Measurements from ENCODE around the gene TOP1. TPM values are rescaled to one million over a fixed set of nuclear protein-coding genes. Genes with fewer than 3 reads are reported as not detected.

The TOP1 gene
- total and polyA plus RNA-seq, 8 donors = 14.8 to 46.2 (median 21.7) TPM

GRCh38 chr20:41080866-41081265 is 52.2 kb downstream of the TOP1 start:
- intact Hi-C loops (cut with DNase I; ENCODE audit: low total_unique reads) = no loop called here
- no peak for DNase-seq
- Histone ChIP-seq H3K36me3 (peaks cover 9 to 96% (median 77%) of the 10 kb centered on the region in 4 donors), H3K4me3 (no peak overlapping the region), H3K27ac (no peak overlapping the region), H3K27me3 (no peaks in the 10 kb centered on the region), H3K9me3 (no peaks in the 10 kb centered on the region), H3K4me1 (peaks cover 21 to 44% (median 28%) of the 10 kb centered on the region in 4 donors)
- 83 to 93% (median 90%) methylated on average over 2 of the region's 2 CpGs for WGBS, 5 donors
- no peak for TF ChIP-seq POLR2A (IDR thresholded peaks at IDR 0.05)
- TF ChIP-seq EP300 (IDR thresholded peaks at IDR 0.05) = no peak
- TF ChIP-seq POLR2AphosphoS5 (IDR thresholded peaks at IDR 0.05) = no peak
- no peak for TF ChIP-seq CTCF (IDR thresholded peaks at IDR 0.05)

DNA sequence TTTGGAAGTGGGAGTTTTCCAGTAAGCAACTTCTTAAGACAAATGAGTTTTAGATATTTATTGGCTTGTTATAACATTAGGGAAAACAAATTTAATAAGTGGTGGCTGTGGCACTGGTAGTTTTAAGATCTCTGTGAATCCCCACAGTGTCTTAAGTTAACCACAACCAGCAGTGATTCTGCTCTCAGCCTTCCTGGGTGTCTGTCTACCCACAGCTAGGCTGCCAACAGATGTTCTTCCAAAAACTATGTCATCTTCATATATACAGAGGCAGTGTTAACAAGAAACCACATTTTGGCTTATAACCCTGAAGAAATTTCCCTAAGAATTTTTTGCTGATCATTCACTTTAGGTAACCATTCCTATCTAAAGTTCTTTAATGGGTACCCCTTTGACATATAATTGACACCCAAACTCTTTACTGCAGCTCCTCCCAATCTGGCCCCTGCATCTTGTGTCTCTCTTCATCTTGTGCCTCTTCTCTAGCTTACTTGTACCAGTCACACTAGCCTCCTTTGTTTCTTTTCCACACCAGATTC is 52.7 kb downstream of the TOP1 start:
- H3K4me1 ChIP-seq = peaks cover 16 to 41% (median 25%) of the 10 kb centered on the region in 4 donors
- no peak for DNase-seq
- intact Hi-C loops (cut with DNase I; ENCODE audit: low total_unique reads) = no loop called here
- TF ChIP-seq POLR2AphosphoS5 (IDR thresholded peaks at IDR 0.05) (no peak), EP300 (IDR thresholded peaks at IDR 0.05) (no peak)
- H3K36me3 ChIP-seq = peaks cover 9 to 99% (median 79%) of the 10 kb centered on the region in 4 donors
- H3K27me3 ChIP-seq = no peaks in the 10 kb centered on the region
- no peak overlapping the region for H3K4me3 ChIP-seq
- no peak overlapping the region for H3K27ac ChIP-seq
- no peaks in the 10 kb centered on the region for H3K9me3 ChIP-seq

DNA sequence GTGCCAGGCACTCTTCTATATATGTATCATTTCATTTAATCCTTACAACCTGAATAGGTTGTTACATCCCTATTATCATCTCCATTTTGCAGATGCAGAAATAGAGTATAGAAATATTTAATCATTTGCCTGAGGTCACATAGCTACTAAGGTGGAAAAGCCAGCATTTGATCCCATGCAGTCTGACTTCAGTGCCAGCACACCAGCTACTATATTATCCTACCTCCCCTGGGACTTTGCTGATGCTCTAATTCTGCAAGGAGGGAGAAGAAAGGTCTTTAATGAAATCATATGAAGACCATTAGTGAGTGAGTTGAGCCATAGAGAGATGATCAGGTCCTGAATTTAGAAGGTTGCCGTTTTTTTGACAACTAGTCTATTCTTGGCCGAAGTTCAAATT is 53.7 kb downstream of the TOP1 start:
- intact Hi-C loops (cut with DNase I; ENCODE audit: low total_unique reads) = no loop called here
- peaks cover 13 to 91% (median 75%) of the 10 kb centered on the region in 4 donors for H3K36me3 ChIP-seq

GRCh38 chr20:41085606-41086005 is 57.0 kb downstream of the TOP1 start:
- peaks cover 13 to 86% (median 82%) of the 10 kb centered on the region in 4 donors for H3K36me3 ChIP-seq
- H3K4me1 ChIP-seq = peaks cover 0 to 14% (median 7%) of the 10 kb centered on the region in 4 donors
- H3K27ac ChIP-seq = no peak overlapping the region
- no peak overlapping the region for H3K4me3 ChIP-seq
- no peak for DNase-seq
- intact Hi-C loops (cut with DNase I; ENCODE audit: low total_unique reads) = no loop called here
- no peak for TF ChIP-seq POLR2A (IDR thresholded peaks at IDR 0.05)
- no peak for TF ChIP-seq CTCF (IDR thresholded peaks at IDR 0.05)
- TF ChIP-seq POLR2AphosphoS5 (IDR thresholded peaks at IDR 0.05) = no peak
- no peak for TF ChIP-seq EP300 (IDR thresholded peaks at IDR 0.05)
- H3K9me3 ChIP-seq = no peaks in the 10 kb centered on the region
- H3K27me3 ChIP-seq = no peaks in the 10 kb centered on the region
- 89 to 97% (median 95%) methylated on average over 3 of the region's 3 CpGs for WGBS, 5 donors

More for the DNA sequence above, 53.7 kb downstream of the TOP1 start:
- Histone ChIP-seq H3K27me3 (no peaks in the 10 kb centered on the region), H3K27ac (no peak overlapping the region), H3K4me1 (peaks cover 7 to 39% (median 24%) of the 10 kb centered on the region in 4 donors), H3K9me3 (no peaks in the 10 kb centered on the region), H3K4me3 (no peak overlapping the region)
- TF ChIP-seq EP300 (IDR thresholded peaks at IDR 0.05) (no peak), POLR2A (IDR thresholded peaks at IDR 0.05) (no peak), CTCF (IDR thresholded peaks at IDR 0.05) (no peak), POLR2AphosphoS5 (IDR thresholded peaks at IDR 0.05) (no peak)
- no peak for DNase-seq
- WGBS, 5 donors = 70 to 78% (median 72%) methylated on average over 2 of the region's 2 CpGs

Data from stomach (tissue), 9 donors.